Hematopoietic multipotent progenitor cell treated with erythropoietin and hydrocortisone succinate and interleukin-3 and kit ligand, for 4 days (in vitro differentiated cells): ENCODE results near the gene KLF7.

Source experiments
- DNase-seq: peaks from one replicate; pipeline ENCODE4 v3.0.0-alpha.2; 2015

Gene KLF7

GRCh38 chr2:207166349-207167098, 776 bp upstream of the KLF7 start:
- DNase-seq, result peak; percentile 84

GRCh38 chr2:207166039-207166348, 246 bp upstream of the KLF7 start:
- peak; percentile 99 for DNase-seq

GRCh38 chr2:207164006-207164831, 1.5 kb downstream of the KLF7 start:
- DNase-seq, result peak; percentile 49

GRCh38 chr2:207163756-207164005, 2.1 kb downstream of the KLF7 start:
- no peak for DNase-seq

- DNase-seq, result peak; percentile 26
Measured at GRCh38 chr2:207163053-207163755, 2.5 kb downstream of the KLF7 start.

GRCh38 chr2:207162316-207162715, 3.4 kb downstream of the KLF7 start:
- no peak for DNase-seq

- no peak for DNase-seq
Measured at GRCh38 chr2:207161247-207162123, 4.3 kb downstream of the KLF7 start.

- DNase-seq, result peak; percentile 22
Measured at GRCh38 chr2:207160115-207160514, 5.6 kb downstream of the KLF7 start.

- no peak for DNase-seq
Measured at GRCh38 chr2:207159002-207159401, 6.7 kb downstream of the KLF7 start.

GRCh38 chr2:207157731-207158130, 8.0 kb downstream of the KLF7 start:
- no peak for DNase-seq

- DNase-seq, result no peak
Measured at GRCh38 chr2:207157162-207157481, 8.6 kb downstream of the KLF7 start.

- DNase-seq, result no peak
Measured at GRCh38 chr2:207156451-207157161, 9.1 kb downstream of the KLF7 start.

GRCh38 chr2:207155516-207156444, 10.0 kb downstream of the KLF7 start:
- DNase-seq, result no peak

GRCh38 chr2:207154556-207155510, 10.9 kb downstream of the KLF7 start:
- peak; percentile 36 for DNase-seq

- DNase-seq, result no peak
Measured at GRCh38 chr2:207153266-207153975, 12.3 kb downstream of the KLF7 start.

GRCh38 chr2:207151048-207151447, 14.7 kb downstream of the KLF7 start:
- DNase-seq, result peak; percentile 50

- peak; percentile 45 for DNase-seq
Measured at GRCh38 chr2:207150284-207150683, 15.5 kb downstream of the KLF7 start.

GRCh38 chr2:207149249-207150213, 16.2 kb downstream of the KLF7 start:
- DNase-seq, result peak; percentile 90
